Metanephros (tissue), 1 donor: ENCODE results near the gene PCDHA2. TPM values are rescaled to one million over a fixed set of nuclear protein-coding genes. Genes with fewer than 3 reads are reported as not detected.

Source experiments
- total RNA-seq: library from RNA; depleted of rRNA; stranded (reverse); fragments of >200 nt; gene quantifications from one replicate; pipeline ENCODE4 v1.2.3, GENCODE V29; 2014

Gene PCDHA2
- total RNA-seq: 0.47 TPM

DNA sequence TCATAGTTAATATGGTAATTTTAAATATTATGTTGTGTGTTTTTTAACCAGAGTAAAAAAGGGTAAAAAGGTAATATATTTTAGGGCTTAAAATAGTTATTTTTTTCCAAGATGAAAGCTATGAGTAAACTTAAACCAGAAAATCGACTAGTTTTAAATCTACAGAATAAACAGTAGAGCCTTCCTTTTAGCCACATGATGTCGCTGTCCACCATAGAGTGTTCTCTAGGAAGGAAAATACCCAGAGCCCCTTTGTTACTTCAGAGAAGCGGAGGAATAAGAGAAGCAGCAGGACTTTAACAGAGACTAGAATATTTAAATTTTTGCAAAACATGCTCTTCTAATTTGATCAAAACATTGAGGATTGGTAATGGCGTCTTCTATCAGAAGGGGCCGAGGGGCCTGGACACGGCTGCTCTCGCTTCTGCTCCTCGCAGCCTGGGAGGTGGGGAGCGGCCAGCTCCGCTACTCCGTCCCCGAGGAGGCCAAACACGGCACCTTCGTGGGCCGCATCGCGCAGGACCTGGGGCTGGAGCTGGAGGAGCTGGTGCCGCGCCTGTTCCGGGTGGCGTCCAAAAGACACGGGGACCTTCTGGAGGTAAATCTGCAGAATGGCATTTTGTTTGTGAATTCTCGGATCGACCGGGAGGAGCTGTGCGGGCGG, at the start of gene PCDHA2:
PCDHA2 (plus strand) TSS at position 258 of the 664 bp plus-strand sequence.

DNA sequence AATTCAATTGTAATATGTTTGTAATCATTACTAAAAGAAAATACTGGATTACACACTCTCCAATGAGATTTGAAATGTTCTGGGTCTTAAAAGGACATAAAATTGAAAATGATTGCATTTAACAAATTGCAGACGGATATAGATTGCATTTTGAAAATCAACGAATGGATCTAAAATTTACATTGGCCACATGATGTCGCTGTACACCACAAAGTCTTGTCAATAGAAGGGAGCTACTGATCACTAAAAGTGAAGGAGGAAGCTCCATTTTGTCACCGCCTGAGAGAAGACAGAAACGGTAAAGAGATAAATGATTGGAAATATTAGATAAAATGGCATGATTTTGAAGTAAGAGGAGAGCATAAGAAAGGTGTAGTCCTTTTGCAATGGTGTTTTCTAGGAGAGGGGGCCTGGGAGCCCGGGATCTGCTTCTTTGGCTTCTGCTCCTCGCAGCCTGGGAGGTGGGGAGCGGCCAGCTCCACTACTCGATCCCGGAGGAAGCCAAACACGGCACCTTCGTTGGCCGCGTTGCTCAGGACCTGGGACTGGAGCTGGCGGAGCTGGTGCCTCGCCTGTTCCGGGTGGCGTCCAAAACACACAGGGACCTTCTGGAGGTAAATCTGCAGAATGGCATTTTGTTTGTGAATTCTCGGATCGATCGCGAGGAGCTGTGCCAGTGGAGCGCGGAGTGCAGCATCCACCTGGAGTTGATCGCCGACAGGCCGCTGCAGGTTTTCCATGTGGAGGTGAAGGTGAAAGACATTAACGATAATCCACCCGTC, 8.6 kb upstream of the PCDHA2 start, which contains the start of gene PCDHA1:
PCDHA1 (plus strand) TSS at position 236 of the 782 bp plus-strand sequence.

DNA sequence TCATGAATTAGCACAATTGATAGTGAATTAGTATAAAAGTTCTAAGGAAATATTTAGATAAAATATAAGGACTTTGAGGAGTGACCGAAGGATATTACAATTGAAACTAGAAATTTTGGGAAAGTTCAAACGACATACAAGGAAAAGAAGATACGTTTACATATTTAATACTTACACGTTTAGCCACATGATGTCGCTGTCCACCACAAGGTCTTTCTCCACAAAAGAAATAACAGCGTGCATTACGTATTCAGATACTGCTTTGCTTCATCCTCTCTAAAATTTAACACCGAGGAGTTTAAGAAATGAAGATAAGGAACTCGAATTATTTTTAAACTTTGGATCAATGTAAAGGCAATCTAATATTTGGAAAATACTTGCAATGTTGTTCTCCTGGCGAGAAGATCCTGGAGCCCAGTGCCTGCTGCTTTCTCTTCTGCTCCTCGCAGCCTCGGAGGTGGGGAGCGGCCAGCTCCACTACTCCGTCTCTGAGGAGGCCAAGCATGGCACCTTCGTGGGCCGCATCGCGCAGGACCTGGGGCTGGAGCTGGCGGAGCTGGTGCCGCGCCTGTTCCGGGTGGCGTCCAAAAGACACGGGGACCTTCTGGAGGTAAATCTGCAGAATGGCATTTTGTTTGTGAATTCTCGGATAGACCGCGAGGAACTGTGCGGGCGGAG, 6.3 kb downstream of the PCDHA2 start, which contains the start of gene PCDHA3:
PCDHA3 (plus strand) TSS at position 242 of the 678 bp plus-strand sequence.

DNA sequence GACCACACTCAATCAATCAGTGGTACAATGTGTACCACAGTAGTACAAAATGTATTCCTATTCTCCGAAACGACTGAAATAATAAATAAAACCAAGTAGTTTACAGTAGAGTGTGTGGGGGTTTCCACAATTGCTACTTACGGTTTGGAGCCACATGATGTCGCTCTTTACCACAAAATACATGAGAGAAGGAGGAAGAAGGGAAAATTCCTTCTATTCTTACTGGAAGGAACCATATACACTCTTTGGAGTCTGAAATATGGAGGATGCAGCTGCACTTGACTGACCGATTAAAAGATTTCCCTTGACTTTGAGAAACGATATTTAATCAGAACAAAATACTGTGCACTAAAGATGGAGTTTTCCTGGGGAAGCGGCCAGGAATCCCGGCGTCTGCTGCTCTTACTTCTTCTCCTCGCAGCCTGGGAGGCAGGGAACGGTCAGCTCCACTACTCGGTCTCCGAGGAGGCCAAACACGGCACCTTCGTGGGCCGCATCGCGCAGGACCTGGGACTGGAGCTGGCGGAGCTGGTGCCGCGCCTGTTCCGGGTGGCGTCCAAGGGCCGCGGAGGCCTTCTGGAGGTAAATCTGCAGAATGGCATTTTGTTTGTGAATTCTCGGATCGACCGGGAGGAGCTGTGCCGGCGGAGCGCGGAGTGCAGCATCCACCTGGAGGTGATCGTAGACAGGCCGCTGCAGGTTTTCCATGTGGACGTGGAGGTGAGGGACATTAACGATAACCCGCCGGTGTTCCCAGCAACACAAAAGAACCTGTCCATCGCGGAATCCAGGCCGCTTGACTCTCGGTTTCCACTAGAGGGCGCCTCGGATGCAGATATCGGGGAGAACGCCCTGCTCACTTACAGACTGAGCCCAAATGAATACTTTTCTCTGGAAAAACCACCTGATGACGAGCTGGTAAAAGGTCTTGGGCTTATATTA, 12.5 kb downstream of the PCDHA2 start, which contains the start of gene PCDHA4:
PCDHA4 (plus strand) TSS at position 235 of the 942 bp plus-strand sequence.

DNA sequence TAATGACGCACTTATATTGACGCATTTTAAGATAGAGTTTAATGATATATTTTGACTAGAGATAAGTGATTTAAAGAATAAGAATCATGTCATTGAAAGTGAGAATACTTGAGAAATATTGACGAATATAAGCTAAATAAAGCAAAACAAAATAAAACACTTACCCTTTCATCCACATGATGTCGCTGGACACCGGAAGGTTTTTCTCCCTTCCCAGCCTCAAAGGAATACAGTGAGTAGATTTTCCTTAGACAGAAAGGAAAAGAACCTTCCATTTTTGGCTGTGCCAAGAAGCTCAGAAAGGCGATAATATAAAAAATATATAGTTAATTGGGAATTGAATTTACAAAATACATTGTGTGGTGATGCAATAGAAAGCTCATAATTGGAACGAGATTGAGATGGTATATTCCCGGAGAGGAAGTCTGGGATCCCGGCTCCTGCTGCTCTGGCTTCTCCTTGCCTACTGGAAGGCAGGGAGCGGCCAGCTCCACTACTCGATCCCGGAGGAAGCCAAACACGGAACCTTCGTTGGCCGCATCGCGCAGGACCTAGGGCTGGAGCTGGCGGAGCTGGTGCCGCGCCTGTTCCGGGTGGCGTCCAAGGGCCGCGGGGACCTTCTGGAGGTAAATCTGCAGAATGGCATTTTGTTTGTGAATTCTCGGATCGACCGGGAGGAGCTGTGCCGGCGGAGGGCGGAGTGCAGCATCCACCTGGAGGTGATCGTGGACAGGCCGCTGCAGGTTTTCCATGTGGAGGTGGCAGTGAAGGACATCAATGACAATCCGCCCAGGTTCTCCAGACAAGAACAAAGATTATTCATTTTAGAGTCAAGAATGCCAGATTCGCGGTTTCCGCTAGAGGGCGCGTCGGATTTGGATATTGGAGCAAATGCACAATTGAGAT, 27.0 kb downstream of the PCDHA2 start, which contains the start of gene PCDHA5:
PCDHA5 (plus strand) TSS at position 239 of the 906 bp plus-strand sequence.

DNA sequence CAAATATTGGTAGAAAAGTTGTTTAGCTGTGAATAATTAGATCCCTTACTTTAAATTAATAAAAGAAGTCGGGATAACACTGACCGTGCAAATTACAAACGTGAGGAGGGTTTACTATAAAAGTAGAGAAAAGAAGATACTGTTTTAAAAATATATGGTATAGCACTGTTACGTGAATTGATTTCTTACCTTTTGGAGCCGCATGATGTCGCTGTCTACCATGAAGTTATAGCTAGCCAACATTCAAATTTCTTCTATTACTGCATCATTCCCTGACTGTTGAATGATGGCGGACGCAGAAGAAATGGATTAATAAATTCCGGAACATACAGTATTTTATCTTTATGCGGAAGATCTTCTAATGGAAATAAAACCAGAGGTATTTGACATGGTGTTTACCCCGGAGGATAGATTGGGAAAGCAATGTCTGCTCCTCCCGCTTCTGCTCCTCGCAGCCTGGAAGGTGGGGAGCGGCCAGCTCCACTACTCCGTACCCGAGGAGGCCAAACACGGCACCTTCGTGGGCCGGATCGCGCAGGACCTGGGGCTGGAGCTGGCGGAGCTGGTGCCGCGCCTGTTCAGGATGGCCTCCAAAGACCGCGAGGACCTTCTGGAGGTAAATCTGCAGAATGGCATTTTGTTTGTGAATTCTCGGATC, 33.2 kb downstream of the PCDHA2 start, which contains the start of gene PCDHA6:
PCDHA6 (plus strand) TSS at position 257 of the 658 bp plus-strand sequence; CDS start at position 389, 132 bp downstream.

DNA sequence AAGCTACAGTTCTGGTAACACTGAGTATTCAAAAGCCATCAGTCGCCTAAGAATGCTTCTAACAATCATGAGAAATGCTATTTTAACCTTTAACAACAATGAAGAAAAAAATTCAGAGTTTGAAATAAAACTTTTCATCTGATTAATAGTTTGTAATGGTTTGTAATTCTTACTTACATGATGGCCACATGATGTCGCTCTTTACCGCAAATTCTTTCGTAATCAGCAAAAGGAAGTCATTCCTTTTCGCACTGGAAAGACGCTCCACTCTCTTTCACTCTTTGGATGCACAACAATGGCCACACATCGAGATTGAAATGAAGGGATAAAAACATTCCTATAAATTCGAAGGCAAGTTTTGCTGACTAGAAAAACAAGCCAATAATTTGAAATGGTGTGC, 39.3 kb downstream of the PCDHA2 start, which contains the start of gene PCDHA7:
PCDHA7 (plus strand) TSS at position 277 of the 400 bp plus-strand sequence; CDS start at position 392, 115 bp downstream.

DNA sequence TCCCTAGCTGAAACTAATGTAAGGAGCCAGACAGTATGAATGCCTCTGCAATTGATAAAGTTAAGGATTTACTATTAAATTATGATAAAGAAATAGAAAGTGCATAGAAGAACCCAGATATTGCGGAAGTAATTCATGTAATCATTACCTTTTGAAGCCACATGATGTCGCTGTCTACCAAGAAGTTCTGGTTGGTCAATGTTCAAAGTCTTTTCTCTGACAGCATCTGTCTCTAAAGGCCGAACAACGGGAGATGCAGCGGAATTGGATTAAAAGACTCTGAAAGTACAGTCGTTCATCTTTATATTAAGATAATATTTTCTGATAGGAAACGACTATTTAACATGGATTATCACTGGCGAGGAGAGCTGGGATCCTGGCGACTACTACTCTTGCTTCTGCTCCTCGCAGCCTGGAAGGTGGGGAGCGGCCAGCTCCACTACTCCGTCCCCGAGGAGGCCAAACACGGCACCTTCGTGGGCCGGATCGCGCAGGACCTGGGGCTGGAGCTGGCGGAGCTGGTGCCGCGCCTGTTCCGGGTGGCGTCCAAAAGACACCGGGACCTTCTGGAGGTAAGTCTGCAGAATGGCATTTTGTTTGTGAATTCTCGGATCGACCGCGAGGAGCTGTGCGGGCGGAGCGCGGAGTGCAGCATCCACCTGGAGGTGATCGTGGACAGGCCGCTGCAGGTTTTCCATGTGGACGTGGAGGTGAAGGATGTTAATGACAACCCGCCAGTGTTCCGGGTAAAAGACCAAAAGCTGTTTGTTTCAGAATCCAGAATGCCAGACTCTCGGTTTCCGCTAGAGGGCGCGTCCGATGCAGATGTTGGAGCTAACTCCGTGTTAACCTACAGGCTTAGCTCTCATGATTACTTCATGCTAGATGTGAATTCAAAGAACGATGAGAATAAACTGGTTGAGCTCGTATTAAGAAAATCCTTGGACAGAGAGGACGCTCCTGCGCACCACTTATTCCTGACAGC, 46.6 kb downstream of the PCDHA2 start, which contains the start of gene PCDHA8:
PCDHA8 (plus strand) TSS at position 210 of the 985 bp plus-strand sequence; CDS start at position 345, 135 bp downstream.

Other genes starting within 250 kb of the PCDHA2 start
- gene EIF4EBP3, start 247.2 kb upstream of the PCDHA2 start, total RNA-seq: 6.0 TPM
- 19.4 TPM for gene SRA1, start 237.4 kb upstream of the PCDHA2 start, total RNA-seq
- 34.1 TPM for gene APBB3, start 230.3 kb upstream of the PCDHA2 start, total RNA-seq
- gene SLC35A4, start 230.0 kb upstream of the PCDHA2 start, total RNA-seq: 18.6 TPM
- 81.6 TPM for gene CD14, start 161.7 kb upstream of the PCDHA2 start, total RNA-seq
- gene TMCO6, start 155.4 kb upstream of the PCDHA2 start, total RNA-seq: 14.7 TPM
- 77.5 TPM for gene NDUFA2, start 147.2 kb upstream of the PCDHA2 start, total RNA-seq
- 74.9 TPM for gene IK, start 147.0 kb upstream of the PCDHA2 start, total RNA-seq
- 17.6 TPM for gene WDR55, start 129.9 kb upstream of the PCDHA2 start, total RNA-seq
- gene DND1, start 121.3 kb upstream of the PCDHA2 start, total RNA-seq: 0.76 TPM
- gene HARS1, start 103.5 kb upstream of the PCDHA2 start, total RNA-seq: 37.0 TPM
- gene HARS2, start 103.4 kb upstream of the PCDHA2 start, total RNA-seq: 31.9 TPM
- gene ZMAT2, start 94.4 kb upstream of the PCDHA2 start, total RNA-seq: 26.0 TPM
- gene PCDHA1, start 8.7 kb upstream of the PCDHA2 start, total RNA-seq: 0.12 TPM
- gene PCDHA3, start 6.2 kb downstream of the PCDHA2 start, total RNA-seq: 0.64 TPM
- gene PCDHA4, start 12.2 kb downstream of the PCDHA2 start, total RNA-seq: 1.8 TPM
- gene PCDHA5, start 26.8 kb downstream of the PCDHA2 start, total RNA-seq: 0.41 TPM
- gene PCDHA6, start 33.1 kb downstream of the PCDHA2 start, total RNA-seq: 0.88 TPM
- 0.58 TPM for gene PCDHA7, start 39.4 kb downstream of the PCDHA2 start, total RNA-seq
- gene PCDHA8, start 46.3 kb downstream of the PCDHA2 start, total RNA-seq: 0.41 TPM
- gene PCDHA9, start 53.5 kb downstream of the PCDHA2 start, total RNA-seq: 0.58 TPM
- 1.2 TPM for gene PCDHA10, start 61.0 kb downstream of the PCDHA2 start, total RNA-seq
- 0.82 TPM for gene PCDHA11, start 74.1 kb downstream of the PCDHA2 start, total RNA-seq
- gene PCDHA12, start 80.5 kb downstream of the PCDHA2 start, total RNA-seq: 0.35 TPM
- 0.88 TPM for gene PCDHA13, start 87.3 kb downstream of the PCDHA2 start, total RNA-seq
- 1.2 TPM for gene PCDHAC1, start 131.4 kb downstream of the PCDHA2 start, total RNA-seq
- gene PCDHAC2, start 171.6 kb downstream of the PCDHA2 start, total RNA-seq: 5.8 TPM